Type B pancreatic cell (in vitro differentiated cells): ENCODE results near the gene CFAP410. TPM values are rescaled to one million over a fixed set of nuclear protein-coding genes. Genes with fewer than 3 reads are reported as not detected.
"Not testable (repeated sequence)": the region's sequence is repeated elsewhere in the genome, so short reads cannot be mapped to it uniquely, and the experiment has no call there.

Experiments used
- DNase-seq: peaks from one replicate; pipeline ENCODE4 v3.0.0; 2021; ENCODE audit warnings: mixed read lengths; ENCODE audit not compliant: unreplicated experiment; ENCODE audit errors: extremely low spot score
- H3K27ac Mint-ChIP-seq: 2 replicates; pipeline ENCODE4 v1.8.0; 2021; ENCODE audit warnings: mild to moderate bottlenecking, mixed read lengths
- H3K27me3 Mint-ChIP-seq: 2 replicates; pipeline ENCODE4 v1.8.0; 2021; ENCODE audit warnings: mixed read lengths
- H3K36me3 Mint-ChIP-seq: 2 replicates; pipeline ENCODE4 v1.8.0; 2021; ENCODE audit warnings: mixed read lengths
- H3K4me1 Mint-ChIP-seq: one replicate; pipeline ENCODE4 v1.8.0; 2021; ENCODE audit warnings: mixed read lengths; ENCODE audit not compliant: unreplicated experiment
- H3K4me3 Mint-ChIP-seq: 2 replicates; pipeline ENCODE4 v1.8.0; 2021; ENCODE audit warnings: mild to moderate bottlenecking, mixed read lengths
- H3K9me3 Mint-ChIP-seq: 2 replicates; pipeline ENCODE4 v1.8.0; 2021; ENCODE audit warnings: mixed read lengths
- total RNA-seq: library from RNA; stranded (reverse); gene quantifications from 2 replicates; pipeline ENCODE4 v1.2.1, GENCODE V29; 2021; ENCODE audit warnings: low replicate concordance
- TF ChIP-seq, protein P1 (sequence below): fragments of 200-600 bp; sonication (generic); conservative IDR thresholded peaks from 2 replicates; pipeline ENCODE4 v1.5.0; 2021; ENCODE audit warnings: antibody characterized with exemption, mild to moderate bottlenecking

CFAP410 gene
- total RNA-seq, 1 donor from 2014 or later, result 15.1 TPM

DNA sequence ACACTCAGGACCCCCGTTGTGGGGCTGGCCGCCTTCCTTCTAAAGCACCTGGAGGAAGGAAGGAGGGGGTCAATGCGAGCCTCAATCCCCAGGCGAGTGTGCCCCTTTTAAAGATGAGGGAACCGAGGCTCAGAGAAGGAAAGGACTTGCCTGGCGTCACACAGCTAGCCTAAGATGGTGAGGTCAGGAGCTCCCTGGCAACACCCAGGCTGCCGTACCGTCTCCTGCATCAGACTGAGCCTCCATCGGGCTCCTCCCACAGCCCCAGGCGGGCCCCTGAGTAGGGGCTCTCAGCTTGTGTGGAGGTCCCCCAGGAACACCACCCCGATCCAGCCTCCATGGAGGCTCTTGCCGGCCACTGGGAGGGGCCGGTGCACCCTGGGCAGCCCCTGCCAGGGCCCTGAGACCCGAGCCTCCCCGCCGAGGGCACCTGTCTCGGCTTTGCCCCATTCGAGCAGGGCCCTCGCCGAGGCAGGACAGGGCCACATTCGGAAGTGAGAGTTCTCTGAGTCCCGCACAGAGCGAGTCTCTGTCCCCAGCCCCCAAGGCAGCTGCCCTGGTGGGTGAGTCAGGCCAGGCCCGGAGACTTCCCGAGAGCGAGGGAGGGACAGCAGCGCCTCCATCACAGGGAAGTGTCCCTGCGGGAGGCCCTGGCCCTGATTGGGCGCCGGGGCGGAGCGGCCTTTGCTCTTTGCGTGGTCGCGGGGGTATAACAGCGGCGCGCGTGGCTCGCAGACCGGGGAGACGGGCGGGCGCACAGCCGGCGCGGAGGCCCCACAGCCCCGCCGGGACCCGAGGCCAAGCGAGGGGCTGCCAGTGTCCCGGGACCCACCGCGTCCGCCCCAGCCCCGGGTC lies 53.8 kb downstream of the CFAP410 start, which contains the start of gene AIRE:
AIRE (plus strand) TSS at position 739 of the 855 bp plus-strand sequence. CDS start 131 bp downstream, outside the sequence.
- no peak within 1 kb of the TSS for H3K27ac Mint-ChIP-seq
- no peak for DNase-seq
- H3K4me1 Mint-ChIP-seq, result peaks cover 14% of the 10 kb centered on the region
- H3K27me3 Mint-ChIP-seq, result peaks cover 9% of the 10 kb centered on the region
- H3K9me3 Mint-ChIP-seq, result no peaks in the 10 kb centered on the region
- no peaks in the 10 kb centered on the region for H3K36me3 Mint-ChIP-seq
- no peak within 1 kb of the TSS for H3K4me3 Mint-ChIP-seq
- TF ChIP-seq, protein P1, sequence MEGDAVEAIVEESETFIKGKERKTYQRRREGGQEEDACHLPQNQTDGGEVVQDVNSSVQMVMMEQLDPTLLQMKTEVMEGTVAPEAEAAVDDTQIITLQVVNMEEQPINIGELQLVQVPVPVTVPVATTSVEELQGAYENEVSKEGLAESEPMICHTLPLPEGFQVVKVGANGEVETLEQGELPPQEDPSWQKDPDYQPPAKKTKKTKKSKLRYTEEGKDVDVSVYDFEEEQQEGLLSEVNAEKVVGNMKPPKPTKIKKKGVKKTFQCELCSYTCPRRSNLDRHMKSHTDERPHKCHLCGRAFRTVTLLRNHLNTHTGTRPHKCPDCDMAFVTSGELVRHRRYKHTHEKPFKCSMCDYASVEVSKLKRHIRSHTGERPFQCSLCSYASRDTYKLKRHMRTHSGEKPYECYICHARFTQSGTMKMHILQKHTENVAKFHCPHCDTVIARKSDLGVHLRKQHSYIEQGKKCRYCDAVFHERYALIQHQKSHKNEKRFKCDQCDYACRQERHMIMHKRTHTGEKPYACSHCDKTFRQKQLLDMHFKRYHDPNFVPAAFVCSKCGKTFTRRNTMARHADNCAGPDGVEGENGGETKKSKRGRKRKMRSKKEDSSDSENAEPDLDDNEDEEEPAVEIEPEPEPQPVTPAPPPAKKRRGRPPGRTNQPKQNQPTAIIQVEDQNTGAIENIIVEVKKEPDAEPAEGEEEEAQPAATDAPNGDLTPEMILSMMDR, result no peak

DNA sequence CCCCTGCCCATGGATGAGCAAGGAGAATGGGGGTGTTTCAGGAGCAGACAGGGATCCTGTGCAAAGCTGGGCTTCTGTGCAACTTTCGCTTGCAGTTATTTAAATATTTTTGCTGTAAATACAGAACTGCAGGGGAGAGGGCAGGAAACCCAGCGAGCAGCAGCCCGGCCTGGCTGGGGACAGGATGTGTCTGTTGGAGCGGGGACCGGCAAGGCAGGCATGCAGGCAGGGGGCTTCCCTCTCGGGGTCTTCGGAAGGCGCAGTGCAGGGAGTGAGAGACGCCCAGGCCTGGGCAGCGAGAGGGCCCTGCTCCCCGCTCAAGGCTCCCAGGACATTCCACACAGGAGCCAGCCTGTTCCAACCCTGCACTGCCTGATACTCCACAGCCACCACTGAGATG lies 55.2 kb downstream of the CFAP410 start:
- Mint-ChIP-seq H3K27me3 (peaks cover 9% of the 10 kb centered on the region), H3K27ac (no peak overlapping the region), H3K4me3 (no peak overlapping the region), H3K36me3 (no peaks in the 10 kb centered on the region), H3K4me1 (peaks cover 14% of the 10 kb centered on the region), H3K9me3 (no peaks in the 10 kb centered on the region)
- no peak for DNase-seq
- TF ChIP-seq, protein P1, result no peak

DNA sequence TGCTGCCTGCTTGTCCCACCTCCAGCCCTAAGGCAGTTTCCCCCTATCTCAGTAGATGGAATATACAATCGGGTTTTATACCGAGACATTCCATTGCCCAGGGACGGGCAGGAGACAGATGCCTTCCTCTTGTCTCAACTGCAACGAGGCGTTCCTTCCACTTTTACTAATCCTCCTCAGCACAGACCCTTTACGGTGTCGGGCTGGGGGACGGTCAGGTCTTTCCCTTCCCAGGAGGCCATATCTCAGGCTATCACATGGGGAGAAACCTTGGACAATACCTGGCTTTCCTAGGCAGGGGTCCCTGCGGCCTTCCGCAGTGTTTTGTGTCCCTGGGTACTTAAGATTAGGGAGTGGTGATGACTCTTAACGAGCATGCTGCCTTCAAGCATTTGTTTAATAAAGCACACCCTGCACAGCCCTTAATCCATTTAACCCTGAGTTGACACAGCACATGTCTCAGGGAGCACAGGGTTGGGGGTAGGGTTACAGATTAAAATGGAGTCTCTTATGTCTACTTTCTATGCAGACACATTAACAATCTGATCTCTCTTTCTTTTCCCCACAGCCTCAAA lies 55.9 kb downstream of the CFAP410 start:
- H3K4me3 Mint-ChIP-seq, H3K9me3 Mint-ChIP-seq, DNase-seq, H3K27me3 Mint-ChIP-seq, H3K36me3 Mint-ChIP-seq: not testable (repeated sequence)
- H3K27ac Mint-ChIP-seq, result peak overlapping the region; percentile 24
- H3K4me1 Mint-ChIP-seq, result peaks cover 14% of the 10 kb centered on the region

DNA sequence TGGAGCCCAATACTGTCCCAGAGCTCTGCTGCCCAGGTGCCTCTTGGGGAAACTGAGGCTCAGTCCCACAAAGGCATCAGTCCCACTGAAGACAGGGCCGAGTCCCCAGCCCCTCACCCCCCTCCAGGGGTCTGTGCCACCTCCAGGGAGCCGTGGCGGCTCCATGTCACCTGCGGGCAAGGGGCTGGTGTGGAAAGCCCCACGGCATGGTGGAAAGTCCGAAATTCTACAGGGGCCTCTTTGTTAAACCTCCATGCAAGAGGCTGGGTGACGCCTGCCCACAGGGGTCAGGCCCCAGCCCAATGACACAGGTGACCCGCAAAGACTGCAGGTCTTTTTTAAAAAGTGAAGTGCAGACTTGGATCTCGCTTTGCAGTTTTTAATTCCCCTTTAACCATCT lies 56.8 kb downstream of the CFAP410 start:
- H3K4me1 Mint-ChIP-seq, result peaks cover 14% of the 10 kb centered on the region
- no peak overlapping the region for H3K27ac Mint-ChIP-seq
- TF ChIP-seq, protein P1, result no peak
- H3K27me3 Mint-ChIP-seq, result peaks cover 9% of the 10 kb centered on the region
- no peaks in the 10 kb centered on the region for H3K36me3 Mint-ChIP-seq
- no peak for DNase-seq
- no peak overlapping the region for H3K4me3 Mint-ChIP-seq
- no peaks in the 10 kb centered on the region for H3K9me3 Mint-ChIP-seq

DNA sequence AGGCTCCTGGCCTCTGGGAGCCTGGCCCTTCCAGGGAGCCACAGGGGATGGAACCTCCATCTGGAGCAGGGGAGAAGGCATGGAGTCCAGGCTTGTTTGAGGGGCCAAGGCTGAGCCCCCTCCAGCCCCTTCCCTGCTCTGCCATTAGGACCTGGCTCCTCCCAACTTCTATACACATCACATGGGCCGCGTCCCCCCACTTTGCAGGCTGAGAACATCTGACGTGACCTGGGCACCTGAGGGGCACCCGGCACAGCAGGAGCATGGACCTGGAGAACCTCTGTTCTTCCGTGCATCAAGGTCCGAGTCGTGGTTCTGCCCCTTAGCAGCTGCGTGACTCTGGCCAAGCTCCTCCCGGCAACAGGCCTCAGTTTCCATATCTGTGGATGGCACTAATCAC lies 57.4 kb downstream of the CFAP410 start:
- no peaks in the 10 kb centered on the region for H3K9me3 Mint-ChIP-seq
- DNase-seq, result no peak
- H3K4me1 Mint-ChIP-seq, result peaks cover 14% of the 10 kb centered on the region
- no peak overlapping the region for H3K27ac Mint-ChIP-seq
- H3K36me3 Mint-ChIP-seq, result no peaks in the 10 kb centered on the region
- TF ChIP-seq, protein P1, result no peak
- no peak overlapping the region for H3K4me3 Mint-ChIP-seq
- H3K27me3 Mint-ChIP-seq, result peaks cover 9% of the 10 kb centered on the region
